ENCODE measurements around the gene TNRC6B. TPM values are rescaled to one million over a fixed set of nuclear protein-coding genes. Genes with fewer than 3 reads are reported as not detected.
A peak's percentile ranks its signal among the peaks of the same experiment; 100 is the strongest.
"Not testable (repeated sequence)": the region's sequence is repeated elsewhere in the genome, so short reads cannot be mapped to it uniquely, and the experiment has no call there.

TNRC6B gene
- total RNA-seq, 1 donor from 2014 or later = 38.2 TPM

GRCh38 chr22:40210818-40211217, 33.1 kb downstream of the TNRC6B start:
- no peak for DNase-seq (ENCODE audit: extremely low read depth, low read depth, low spot score)

DNA sequence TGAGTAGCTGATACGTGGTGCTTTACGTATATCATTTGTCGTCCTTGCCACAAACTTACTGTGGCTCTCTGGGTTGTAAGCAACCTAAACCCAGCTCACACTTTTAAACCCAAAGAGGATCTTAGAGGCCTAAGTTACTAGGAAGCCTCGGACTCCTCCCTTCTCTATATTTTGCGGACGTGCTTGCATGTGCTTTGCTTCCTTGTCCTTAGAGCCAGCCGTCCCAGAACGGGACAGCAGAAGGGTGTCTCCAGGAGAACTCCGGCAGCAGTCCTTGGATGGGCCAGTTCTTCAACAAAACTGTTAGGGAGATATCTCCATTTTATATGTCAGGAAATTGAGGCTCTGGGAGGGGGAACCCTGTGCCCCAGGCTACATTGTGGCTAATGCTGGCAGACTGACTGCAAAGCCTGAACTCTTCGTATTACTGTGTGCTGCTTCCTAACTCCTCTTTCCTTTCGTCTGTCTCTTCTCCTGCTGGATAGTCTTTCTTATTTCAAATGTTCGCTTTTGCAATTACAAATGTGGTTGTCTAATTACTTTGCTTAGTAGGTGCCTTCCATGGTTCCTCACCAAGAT, 33.8 kb downstream of the TNRC6B start:
- no peak for DNase-seq (ENCODE audit: extremely low read depth, low read depth, low spot score)

- no peak for DNase-seq (ENCODE audit: extremely low read depth, low read depth, low spot score)
Measured at GRCh38 chr22:40212121-40212520, 34.4 kb downstream of the TNRC6B start.

DNA sequence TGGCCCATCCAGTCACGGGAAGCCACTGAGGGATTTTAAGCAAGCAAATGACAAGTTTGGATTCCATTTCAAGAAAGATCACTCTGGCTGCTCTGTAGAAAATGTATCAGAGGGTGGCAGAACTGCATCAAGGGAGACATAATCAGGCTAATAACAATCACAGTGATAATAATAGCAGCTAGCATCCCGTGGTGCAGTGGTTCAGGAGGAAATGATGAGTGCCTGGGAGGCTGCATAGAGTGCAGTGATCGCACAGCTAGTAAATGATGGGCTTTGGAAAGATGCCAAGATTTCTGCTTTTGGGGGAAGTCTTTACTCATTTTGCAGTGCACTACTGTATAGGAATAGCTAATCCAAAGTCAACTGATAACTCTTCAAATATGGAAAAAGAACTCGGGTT, 35.8 kb downstream of the TNRC6B start:
- peak; percentile 22 for DNase-seq (ENCODE audit: extremely low read depth, low read depth, low spot score)

- peak; percentile 25 for DNase-seq (ENCODE audit: extremely low read depth, low read depth, low spot score)
Measured at GRCh38 chr22:40215266-40215665, 37.5 kb downstream of the TNRC6B start.

DNA sequence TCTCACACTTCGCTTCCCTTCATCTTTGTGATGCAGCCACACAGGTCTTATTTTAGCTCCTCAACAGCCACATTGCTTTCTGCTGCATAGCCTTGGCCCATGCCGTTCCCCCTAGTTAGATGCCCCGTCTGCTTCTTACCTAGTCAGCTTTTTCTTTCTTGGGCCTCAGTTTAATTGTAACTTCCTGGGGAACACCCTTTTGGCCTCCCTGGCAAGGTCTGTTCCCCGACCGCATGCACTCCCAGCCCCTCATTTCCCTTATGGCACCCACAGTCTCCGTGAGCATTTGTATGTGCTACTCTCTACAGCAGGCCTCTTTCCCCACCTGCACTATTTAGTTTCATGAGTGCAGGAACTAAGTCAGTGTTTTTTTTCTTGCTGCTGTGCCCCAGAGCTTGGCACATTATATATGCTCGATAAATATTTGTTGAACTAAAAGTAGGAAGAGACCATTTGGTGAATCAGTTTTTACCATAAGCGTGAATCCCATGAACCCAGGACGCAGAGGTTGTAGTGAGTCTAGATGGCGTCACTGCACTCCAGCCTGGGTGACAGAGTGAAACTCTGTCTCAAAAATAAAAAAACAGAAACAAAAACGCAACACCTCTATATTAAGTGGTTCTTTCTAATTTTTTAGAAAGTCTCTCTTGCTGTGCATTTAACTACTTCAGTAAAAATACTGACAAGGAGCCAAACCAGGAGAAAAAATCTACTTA, 38.5 kb downstream of the TNRC6B start:
- no peak for DNase-seq (ENCODE audit: extremely low read depth, low read depth, low spot score)

DNA sequence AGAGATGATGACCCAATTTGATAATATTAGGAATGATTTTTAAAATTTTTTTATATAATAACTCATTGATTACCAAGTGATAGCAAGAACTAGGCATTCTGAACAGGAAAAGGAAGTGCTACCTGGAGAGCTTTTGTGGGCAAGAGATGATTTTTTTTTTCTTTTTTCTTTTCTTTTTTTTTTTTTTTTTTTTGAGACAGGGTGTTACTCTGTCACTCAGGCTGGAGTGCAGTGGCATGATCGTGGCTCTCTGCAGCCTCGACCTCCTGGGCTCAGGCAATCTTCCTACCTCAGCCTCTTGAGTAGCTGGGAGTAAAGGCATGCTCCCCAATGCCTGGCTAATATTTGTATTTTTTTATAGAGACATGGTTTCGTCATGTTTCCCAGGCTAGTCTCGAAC, 40.4 kb downstream of the TNRC6B start:
- DNase-seq (ENCODE audit: extremely low read depth, low read depth, low spot score) = no peak

- DNase-seq (ENCODE audit: extremely low read depth, low read depth, low spot score) = no peak
Measured at GRCh38 chr22:40218723-40219294, 41.1 kb downstream of the TNRC6B start.

DNA sequence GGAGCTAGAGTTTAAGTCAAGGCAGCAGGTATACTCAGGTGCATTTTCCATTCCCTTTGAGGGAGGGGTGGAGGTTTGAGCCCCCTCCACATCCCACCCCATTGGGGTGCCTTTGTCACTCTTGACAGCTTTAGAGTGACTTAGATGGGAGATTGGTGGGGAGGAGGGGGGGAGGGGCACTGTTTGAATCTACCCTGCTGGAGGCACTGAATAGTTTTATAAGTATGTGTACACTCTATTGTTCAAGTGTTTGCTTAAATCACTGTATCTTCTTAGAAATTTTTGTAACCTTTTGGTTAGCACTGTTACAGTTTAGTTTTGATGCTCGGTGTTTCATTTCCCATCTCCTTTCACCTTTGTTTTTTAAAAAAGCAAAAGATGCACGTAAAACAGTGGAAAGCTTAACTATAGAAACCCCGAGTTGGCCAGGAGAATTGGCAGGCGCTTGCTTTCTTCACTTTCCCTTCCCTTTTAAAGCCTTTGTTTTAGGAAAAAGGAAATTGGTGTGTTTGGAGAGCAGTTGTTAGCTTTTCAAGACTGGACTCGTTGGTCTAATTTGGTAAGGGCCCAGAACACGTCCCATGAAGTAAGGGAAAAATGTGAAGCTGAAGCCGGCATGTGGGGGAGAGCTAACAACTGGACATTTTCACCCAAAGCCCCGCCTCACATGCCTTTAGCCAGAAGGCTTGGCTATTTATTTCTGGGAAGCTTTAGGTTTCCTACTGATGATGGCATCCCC, 42.8 kb downstream of the TNRC6B start:
- DNase-seq (ENCODE audit: extremely low read depth, low read depth, low spot score) = no peak

DNA sequence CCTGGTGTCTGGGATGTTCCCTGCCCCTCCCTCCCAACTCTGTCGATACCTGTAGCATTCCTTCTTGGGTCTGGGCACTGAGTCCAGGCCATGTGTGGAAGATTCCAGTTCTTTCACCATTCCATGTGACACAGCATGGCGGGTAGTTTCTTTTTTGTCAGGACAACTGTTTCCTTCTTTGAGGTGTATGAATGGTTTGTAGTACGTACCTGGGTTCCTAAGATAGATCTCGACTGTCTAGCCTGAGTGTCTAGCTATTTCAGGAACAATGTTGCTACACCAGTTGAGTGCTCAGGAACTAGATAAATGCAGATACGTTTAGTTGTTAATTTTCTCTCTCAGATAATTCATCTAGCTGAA, 43.3 kb downstream of the TNRC6B start:
- no peak for DNase-seq (ENCODE audit: extremely low read depth, low read depth, low spot score)

DNA sequence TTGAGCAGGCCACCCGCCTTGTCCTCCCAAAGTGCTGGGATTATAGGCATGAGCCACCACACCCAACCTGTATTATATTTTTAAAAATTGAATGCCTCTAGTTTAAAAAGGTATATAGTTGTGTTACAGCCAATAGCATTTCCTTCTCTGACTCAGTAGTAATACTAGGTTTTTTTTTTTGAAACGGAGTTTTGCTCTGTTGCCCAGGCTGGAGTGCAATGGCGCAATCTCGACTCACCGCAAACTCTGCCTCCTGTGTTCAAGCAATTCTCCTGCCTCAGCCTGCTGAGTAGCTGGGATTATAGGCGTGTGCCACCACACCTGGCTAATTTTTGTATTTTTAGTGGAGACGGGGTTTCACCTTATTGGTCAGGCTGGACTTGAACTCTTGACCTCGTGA, 45.3 kb downstream of the TNRC6B start:
- not testable (repeated sequence) for DNase-seq (ENCODE audit: extremely low read depth, low read depth, low spot score)

DNA sequence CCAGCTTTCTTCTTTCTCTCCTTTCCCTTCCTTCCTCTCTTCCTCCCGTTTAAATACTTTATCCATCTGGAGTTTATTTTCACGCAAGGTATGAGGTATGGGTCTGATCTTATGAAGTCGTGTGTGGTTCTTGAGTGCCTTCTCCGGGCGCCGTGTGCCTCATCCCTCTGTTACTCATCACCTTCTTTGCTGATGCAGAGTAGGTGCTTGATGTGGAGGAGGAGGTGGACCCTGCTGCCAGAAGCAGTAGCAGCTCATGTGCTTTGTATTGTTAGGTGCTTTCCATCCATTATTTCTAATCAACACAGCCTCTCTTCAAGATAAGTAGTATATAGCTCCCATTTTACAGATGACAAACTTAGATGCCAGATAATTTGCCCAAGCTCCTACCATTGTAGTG, 47.0 kb downstream of the TNRC6B start:
- DNase-seq (ENCODE audit: extremely low read depth, low read depth, low spot score) = no peak

- no peak for DNase-seq (ENCODE audit: extremely low read depth, low read depth, low spot score)
Measured at GRCh38 chr22:40226620-40227019, 48.9 kb downstream of the TNRC6B start.

DNA sequence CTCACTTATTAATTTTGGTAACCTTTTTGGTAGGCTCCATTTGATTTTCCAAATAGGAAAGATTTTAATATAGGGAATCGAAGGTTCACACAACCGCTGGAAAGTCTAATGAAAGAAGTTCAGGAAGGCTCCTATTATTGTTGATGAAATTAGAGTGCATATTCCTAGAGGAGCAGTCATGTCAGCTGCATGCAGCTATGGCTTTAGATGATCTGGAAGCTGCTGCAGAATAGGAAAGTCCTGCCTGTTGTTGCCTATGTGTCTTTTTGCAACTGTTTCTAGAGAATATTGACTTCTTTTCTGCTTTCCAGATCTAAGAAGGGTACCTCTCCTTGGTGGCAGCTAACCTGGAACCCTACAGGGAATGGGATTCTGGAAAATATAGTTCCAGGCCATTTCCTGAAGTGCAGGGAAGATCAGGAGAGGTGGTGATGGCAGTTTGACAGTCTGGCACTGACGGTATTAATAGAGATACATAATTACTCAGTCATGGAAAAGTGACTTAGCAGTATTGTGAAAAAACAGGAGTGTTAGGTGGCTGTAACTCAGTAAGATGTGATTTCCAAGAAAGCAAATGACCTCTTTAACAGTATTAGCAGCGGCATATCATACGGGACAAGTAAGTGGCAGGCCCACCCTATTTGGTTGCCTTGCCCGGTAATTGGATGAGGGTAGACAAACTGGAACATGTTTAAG, 54.0 kb downstream of the TNRC6B start:
- no peak for DNase-seq (ENCODE audit: extremely low read depth, low read depth, low spot score)

DNA sequence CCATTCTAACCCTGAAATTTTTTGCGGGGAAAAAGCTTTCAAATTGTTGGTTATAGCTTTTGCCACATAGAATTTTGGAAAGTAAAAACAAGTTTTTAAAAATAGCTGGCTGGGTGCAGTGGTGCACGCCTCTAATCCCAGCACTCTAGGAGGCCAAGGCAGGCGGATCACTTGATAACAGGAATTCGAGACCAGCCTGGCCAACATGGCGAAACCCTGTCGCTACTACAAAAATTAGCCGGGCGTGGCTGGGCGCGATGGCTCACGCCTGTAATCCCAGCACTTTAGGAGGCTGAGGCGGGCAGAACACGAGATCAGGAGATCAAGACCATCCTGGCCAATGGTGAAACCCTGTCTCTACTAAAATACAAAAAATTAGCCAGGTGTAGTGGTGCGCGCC, 54.9 kb downstream of the TNRC6B start:
- no peak for DNase-seq (ENCODE audit: extremely low read depth, low read depth, low spot score)

DNA sequence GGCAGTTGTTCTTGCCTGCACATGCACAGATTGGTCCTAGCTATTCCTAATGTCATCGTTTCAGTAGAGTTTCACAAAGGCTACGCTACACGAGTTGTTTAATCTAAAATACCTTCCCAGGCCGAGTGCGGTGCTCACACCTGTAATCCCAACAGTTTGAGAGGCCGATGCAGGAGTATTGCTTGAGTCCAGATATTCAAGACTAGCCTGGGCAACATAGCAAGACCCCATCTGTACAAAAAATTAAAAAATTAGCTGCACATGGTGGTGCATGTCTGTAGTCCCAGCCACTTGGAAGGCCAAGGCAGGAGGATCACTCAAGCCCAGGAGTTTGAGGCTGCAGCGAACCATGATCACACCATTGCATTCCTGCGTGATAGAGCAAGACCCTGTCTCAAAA, 56.2 kb downstream of the TNRC6B start:
- no peak for DNase-seq (ENCODE audit: extremely low read depth, low read depth, low spot score)

GRCh38 chr22:40234658-40235057, 56.9 kb downstream of the TNRC6B start:
- DNase-seq (ENCODE audit: extremely low read depth, low read depth, low spot score) = no peak

DNA sequence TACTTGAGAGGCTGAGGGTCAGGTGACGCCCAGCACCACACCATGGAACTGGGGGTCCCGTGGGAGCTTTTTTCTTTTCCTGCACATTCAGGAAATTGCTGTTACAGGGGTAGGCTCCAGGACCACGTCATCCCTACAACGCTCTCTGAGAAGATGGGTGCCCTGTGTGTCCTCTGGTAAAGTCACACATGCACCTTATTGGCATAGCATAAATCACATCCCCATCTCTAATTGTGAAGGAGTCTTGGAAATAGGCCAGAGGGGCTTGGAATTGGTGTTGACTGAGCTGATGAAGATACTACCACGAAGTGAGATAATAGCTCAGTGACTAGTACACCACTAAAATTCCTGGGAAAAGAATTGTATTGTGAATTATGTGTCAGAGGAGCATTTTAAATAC, 57.6 kb downstream of the TNRC6B start:
- no peak for DNase-seq (ENCODE audit: extremely low read depth, low read depth, low spot score)

DNA sequence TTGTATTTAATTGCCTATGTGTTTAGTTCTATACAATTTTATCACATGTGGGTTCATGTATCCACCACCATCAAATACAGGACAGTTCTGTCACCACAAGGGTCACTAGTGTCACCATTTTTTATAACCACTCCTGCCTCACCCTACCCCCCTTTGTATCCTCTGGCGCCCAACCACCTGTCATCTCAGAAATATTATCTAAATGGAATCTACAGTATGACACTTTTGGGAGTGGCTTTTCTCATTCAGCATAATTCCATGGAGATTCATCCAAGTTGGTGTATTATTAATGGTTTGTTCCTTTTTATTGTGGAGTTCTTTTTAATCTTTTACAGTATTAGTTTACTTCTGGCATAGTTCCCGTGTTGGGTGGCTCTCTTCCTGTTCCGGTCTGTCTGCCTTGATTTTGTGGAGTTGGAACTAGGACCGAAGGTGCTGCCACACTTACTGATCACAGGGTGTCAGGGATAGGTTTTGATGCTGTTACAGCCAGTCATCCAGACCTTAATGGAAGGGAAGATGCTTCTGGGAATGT, 58.5 kb downstream of the TNRC6B start:
- DNase-seq (ENCODE audit: extremely low read depth, low read depth, low spot score) = no peak

DNA sequence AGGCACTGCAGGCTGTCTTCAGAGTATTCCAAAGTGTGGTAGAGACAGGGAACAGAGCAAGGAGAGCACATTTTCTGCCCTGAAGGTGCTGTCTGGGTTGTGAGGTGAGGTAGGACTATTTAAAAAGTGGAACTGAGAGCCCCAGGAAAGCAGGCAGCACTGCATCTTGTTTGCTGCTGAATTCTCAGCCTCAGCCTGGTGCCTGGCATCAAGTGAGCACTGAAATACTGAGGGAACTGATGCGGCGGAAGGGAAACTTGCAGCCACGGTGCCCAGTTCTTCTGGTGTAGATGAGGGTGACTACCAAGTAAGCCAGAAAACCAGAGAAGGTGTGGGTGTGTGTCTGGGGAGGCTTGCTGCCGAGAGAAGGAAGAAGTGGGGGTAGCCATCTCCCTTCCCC, 59.5 kb downstream of the TNRC6B start:
- DNase-seq (ENCODE audit: extremely low read depth, low read depth, low spot score) = no peak
